ENCODE measurements around the gene PACRG.

DNA sequence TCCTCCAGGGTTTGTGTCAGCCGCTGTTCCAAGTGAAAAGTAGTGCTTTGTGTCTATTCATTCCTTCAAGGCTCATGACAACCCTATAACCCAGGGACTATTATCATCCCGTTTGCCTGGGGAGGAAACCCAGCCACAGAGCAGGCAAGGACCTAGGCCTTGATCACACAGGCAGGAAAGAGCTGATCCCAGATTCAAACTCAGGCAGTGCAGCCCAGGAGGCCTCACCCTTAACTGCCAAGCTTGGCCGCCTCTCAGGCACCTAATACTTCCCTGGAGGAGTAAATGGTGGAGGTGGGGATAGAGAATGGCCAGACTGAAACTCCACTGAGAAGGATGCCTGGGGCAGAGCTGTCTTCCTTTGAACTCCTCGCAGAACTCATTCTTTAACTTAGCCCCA lies 471.6 kb downstream of the PACRG start:
- TF ChIP-seq, protein P1, sequence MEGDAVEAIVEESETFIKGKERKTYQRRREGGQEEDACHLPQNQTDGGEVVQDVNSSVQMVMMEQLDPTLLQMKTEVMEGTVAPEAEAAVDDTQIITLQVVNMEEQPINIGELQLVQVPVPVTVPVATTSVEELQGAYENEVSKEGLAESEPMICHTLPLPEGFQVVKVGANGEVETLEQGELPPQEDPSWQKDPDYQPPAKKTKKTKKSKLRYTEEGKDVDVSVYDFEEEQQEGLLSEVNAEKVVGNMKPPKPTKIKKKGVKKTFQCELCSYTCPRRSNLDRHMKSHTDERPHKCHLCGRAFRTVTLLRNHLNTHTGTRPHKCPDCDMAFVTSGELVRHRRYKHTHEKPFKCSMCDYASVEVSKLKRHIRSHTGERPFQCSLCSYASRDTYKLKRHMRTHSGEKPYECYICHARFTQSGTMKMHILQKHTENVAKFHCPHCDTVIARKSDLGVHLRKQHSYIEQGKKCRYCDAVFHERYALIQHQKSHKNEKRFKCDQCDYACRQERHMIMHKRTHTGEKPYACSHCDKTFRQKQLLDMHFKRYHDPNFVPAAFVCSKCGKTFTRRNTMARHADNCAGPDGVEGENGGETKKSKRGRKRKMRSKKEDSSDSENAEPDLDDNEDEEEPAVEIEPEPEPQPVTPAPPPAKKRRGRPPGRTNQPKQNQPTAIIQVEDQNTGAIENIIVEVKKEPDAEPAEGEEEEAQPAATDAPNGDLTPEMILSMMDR (IDR thresholded peaks at IDR 0.05), result no peak
- TF ChIP-seq, protein P2, sequence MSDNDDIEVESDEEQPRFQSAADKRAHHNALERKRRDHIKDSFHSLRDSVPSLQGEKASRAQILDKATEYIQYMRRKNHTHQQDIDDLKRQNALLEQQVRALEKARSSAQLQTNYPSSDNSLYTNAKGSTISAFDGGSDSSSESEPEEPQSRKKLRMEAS (CRISPR knock-in tag; IDR thresholded peaks at IDR 0.05), result no peak
- no peak for TF ChIP-seq FOXJ3 (CRISPR knock-in tag; IDR thresholded peaks at IDR 0.05; ENCODE audit: borderline replicate concordance)
- no peak for TF ChIP-seq CREM (CRISPR knock-in tag; IDR thresholded peaks at IDR 0.05)
- no peak for TF ChIP-seq HMGA2 (CRISPR knock-in tag; IDR thresholded peaks at IDR 0.05)
